Measurements from ENCODE around the gene EZH1.

EZH1 gene

DNA sequence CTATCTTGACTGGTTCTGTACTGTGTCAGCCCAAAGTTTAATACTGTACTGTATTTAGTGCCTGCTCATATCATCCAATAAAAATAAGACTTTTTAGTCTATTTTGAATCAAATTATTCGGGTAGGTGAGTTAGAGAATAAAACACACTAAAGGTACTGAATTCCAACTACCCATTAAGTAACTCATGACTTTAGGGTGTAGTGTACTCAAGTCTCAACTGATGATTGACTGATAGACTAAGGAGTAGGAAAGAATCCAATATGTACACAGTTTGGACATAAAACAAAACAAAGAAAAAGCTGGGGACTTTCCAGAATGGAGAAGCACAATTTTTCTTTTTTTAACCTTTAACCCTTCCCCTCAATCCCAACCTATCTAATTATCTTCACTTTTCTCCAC is 4.1 kb downstream of the EZH1 start:
- Histone ChIP-seq H3K27me3 (no peaks in the 10 kb centered on the region), H3K9me3 (no peaks in the 10 kb centered on the region), H3K27ac (no peak overlapping the region), H3K4me3 (no peak overlapping the region), H3K4me2 (no peak overlapping the region), H3K36me3 (peaks cover 9% of the 10 kb centered on the region; the same call in 1 of the 2 replicates), H4K20me1 (peaks cover 23% of the 10 kb centered on the region), H3K4me1 (peaks cover 40% of the 10 kb centered on the region), H3K9ac (no peak overlapping the region)
- no peak for TF ChIP-seq Cebpa-rat (IDR thresholded peaks at IDR 0.05)

DNA sequence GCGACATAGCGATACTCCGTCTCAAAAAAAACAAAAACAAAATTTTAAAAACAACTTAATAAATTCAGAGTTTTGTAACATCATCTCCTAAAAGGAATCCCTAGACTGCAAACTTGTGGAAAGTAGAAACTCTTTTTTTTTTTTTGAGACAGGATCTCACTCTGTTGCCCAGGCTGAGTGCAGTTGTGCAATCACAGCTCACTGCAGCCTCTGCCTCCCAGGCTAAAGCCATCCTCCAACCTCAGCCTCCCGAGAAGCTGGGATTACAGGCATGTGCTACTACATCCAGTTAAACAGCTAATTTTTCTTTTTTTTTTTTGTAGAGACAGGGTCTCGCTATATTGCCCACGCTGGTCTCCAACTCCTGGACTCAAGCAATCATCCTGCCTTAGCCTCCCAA is 19.7 kb downstream of the EZH1 start:
- H3K9ac ChIP-seq: no peak overlapping the region
- H3K4me2 ChIP-seq: no peak overlapping the region
- H3K4me1 ChIP-seq: no peaks in the 10 kb centered on the region
- no peaks in the 10 kb centered on the region for H4K20me1 ChIP-seq
- TF ChIP-seq Cebpa-rat (IDR thresholded peaks at IDR 0.05): no peak
- H3K4me3 ChIP-seq: no peak overlapping the region
- no peaks in the 10 kb centered on the region for H3K9me3 ChIP-seq
- peaks cover 99% of the 10 kb centered on the region for H3K36me3 ChIP-seq
- H3K27me3 ChIP-seq: no peaks in the 10 kb centered on the region
- H3K27ac ChIP-seq: no peak overlapping the region

DNA sequence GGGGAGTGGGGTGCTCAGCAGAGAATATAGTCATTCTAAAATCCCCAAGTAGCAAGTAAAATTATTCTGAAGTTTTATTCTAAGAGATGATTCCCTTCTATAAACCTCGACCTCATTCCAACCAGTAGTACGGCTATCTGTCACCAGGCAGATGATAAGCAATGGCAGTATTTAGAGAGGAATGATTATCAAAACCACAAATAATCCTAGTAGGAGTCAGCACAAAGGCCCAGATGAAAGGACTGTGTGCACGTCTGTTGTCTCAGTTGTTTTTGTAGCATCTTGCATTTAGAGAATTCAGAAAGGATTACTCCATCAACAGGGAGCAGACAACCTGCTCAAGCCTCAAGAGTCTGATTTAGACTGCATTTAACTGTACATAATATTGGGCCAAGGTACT is 21.2 kb downstream of the EZH1 start:
- no peak for TF ChIP-seq Cebpa-rat (IDR thresholded peaks at IDR 0.05)
- Histone ChIP-seq H4K20me1 (no peaks in the 10 kb centered on the region), H3K27ac (no peak overlapping the region), H3K9me3 (no peaks in the 10 kb centered on the region), H3K36me3 (peaks cover 99% of the 10 kb centered on the region), H3K4me1 (no peaks in the 10 kb centered on the region), H3K4me3 (no peak overlapping the region), H3K4me2 (no peak overlapping the region), H3K27me3 (no peaks in the 10 kb centered on the region), H3K9ac (no peak overlapping the region)

DNA sequence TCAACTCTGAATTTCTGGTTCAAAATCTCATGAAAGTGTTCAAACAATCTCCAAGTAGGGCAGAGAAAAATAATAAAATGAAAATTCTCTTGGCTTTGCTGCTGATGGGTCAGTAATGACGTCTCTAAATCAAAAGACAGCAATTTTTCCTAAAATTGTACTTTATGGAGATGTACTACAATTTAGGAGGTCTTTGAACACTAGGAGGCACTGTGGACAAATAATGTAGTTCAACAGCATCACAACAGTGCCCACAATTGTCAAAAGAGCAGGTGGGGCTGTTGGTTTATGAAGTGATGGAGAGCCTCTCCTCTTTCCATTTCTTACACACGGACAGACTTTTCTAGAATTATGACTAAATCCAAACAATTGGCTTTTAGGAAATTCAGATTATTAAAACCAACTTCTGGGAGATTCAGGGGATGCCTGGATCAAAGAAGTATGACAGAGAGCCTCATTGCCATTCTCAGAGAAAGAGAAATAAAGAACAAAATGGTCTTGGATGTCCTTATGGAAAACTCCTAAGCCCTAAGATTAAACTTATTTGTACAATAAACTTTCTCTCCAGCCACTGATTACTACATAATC is 23.8 kb downstream of the EZH1 start:
- no peak overlapping the region for H3K27ac ChIP-seq
- H3K36me3 ChIP-seq: peaks cover 99% of the 10 kb centered on the region
- no peaks in the 10 kb centered on the region for H4K20me1 ChIP-seq
- H3K4me2 ChIP-seq: no peak overlapping the region
- no peaks in the 10 kb centered on the region for H3K27me3 ChIP-seq
- H3K4me3 ChIP-seq: no peak overlapping the region
- no peaks in the 10 kb centered on the region for H3K9me3 ChIP-seq
- no peak for TF ChIP-seq Cebpa-rat (IDR thresholded peaks at IDR 0.05)
- H3K9ac ChIP-seq: no peak overlapping the region
- no peaks in the 10 kb centered on the region for H3K4me1 ChIP-seq

DNA sequence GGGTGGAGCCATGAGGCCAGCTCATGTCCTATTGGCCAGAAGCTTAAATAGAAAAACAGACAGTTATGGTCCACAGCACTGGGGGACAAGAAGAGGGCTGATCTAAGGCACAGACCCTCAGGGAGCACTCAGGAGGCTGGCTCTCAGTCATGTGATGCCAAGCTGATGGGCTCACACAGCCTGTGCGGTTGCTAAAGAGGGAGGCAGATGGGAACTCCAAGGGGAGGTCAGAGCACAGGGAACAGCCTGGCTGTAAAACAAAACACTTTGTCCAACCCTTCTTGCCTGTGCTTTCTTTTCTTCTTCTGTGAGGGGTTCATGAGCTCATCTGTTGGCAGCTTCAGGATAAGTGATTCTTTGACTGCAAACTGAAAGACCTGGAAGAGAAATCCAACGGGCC is 35.3 kb downstream of the EZH1 start:
- H3K9ac ChIP-seq: peak overlapping the region; percentile 23; the same call in 1 of the 2 replicates
- no peaks in the 10 kb centered on the region for H3K27me3 ChIP-seq
- peak overlapping the region; percentile 27; the same call in 1 of the 2 replicates for H3K4me3 ChIP-seq
- peaks cover 100% of the 10 kb centered on the region for H3K36me3 ChIP-seq
- peak overlapping the region; percentile 45; the same call in 1 of the 2 replicates for H3K27ac ChIP-seq
- H3K4me2 ChIP-seq: peak overlapping the region; percentile 64
- TF ChIP-seq Cebpa-rat (IDR thresholded peaks at IDR 0.05): no peak
- H4K20me1 ChIP-seq: no peaks in the 10 kb centered on the region
- H3K9me3 ChIP-seq: no peaks in the 10 kb centered on the region
- peaks cover 23% of the 10 kb centered on the region for H3K4me1 ChIP-seq

DNA sequence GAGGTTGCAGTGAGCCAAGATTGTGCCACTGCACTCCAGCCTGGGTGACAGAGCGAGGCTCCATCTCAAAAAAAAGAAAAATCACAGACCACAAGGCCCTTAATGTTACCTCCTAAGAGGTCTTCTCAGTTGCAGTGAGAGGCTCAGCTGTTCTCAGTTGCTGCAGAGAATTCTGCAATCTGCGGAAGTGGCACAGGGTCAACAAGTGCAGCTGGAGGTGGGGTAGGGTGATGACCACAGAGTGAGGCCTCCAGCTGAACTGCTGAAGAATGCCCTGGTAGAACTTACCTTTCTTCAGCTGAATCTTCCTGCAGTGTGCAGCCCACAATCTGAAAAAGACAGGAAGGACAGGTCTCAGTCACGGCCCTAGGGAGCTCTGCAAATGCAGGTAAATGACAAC is 36.3 kb downstream of the EZH1 start:
- no peak overlapping the region for H3K4me2 ChIP-seq
- no peaks in the 10 kb centered on the region for H3K27me3 ChIP-seq
- peaks cover 100% of the 10 kb centered on the region for H3K36me3 ChIP-seq

DNA sequence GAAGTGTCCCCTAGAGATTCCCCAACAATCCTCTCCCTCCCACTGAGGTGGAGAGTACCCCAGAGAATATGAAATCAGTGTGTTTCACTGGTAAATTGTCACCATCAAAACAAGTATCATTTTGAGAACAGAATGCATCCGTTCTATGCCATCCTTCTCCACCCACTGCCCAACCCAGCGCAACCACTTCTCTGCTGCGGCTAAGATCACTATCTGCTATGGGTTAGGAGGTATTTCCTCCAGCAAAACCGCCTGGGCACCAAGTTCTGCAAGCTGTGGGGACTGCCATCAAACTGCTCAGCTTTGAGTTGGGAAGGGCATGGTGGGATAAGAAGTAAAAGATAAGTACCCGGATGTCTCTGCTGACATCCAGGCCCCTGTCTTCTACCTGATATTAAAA is 38.1 kb downstream of the EZH1 start:
- Histone ChIP-seq H3K4me3 (no peak overlapping the region), H3K36me3 (peaks cover 100% of the 10 kb centered on the region), H3K9me3 (no peaks in the 10 kb centered on the region), H3K27ac (no peak overlapping the region), H4K20me1 (no peaks in the 10 kb centered on the region), H3K27me3 (no peaks in the 10 kb centered on the region), H3K9ac (no peak overlapping the region), H3K4me2 (no peak overlapping the region), H3K4me1 (peaks cover 23% of the 10 kb centered on the region)
- no peak for TF ChIP-seq Cebpa-rat (IDR thresholded peaks at IDR 0.05)

More for the DNA sequence above, 36.3 kb downstream of the EZH1 start:
- TF ChIP-seq Cebpa-rat (IDR thresholded peaks at IDR 0.05): no peak
- Histone ChIP-seq H3K4me3 (no peak overlapping the region), H3K27ac (no peak overlapping the region), H3K9me3 (no peaks in the 10 kb centered on the region), H3K9ac (no peak overlapping the region), H3K4me1 (peaks cover 23% of the 10 kb centered on the region), H4K20me1 (no peaks in the 10 kb centered on the region)

DNA sequence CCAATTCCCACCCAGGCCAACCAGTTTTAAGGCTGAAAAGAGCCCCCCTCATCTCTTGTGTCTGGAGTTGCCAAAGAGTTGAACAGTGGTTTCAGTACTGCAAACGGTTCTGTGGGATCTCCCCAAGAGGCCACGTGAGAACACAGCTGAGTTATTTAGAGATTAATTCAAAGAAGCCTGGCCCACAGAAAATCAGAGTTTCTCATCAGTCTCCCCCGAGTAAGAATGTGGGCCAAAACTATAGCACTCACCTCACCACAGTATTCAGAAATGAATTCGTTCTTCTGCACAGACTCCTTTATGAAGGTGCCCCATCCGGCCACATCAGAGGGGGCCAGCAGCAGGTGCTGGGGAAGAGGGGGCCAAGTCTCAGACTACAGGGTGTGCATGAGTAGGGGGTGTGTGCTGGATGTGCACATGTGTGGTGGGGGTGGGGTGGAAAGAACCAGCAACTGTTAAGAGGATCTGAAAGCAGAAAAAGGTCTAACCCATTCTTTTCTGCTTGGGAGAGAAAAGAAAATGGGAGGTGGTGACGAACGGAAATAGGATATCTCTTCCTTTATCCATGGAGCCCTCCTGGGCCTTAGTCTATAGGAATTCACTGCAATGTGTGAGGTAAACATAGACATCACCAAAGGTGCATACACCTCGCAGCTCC is 39.9 kb downstream of the EZH1 start:
- Histone ChIP-seq H3K27me3 (no peaks in the 10 kb centered on the region), H3K9ac (no peak overlapping the region), H3K9me3 (no peaks in the 10 kb centered on the region), H3K4me1 (peaks cover 14% of the 10 kb centered on the region), H3K4me2 (no peak overlapping the region), H3K27ac (no peak overlapping the region), H4K20me1 (no peaks in the 10 kb centered on the region), H3K36me3 (peaks cover 100% of the 10 kb centered on the region), H3K4me3 (no peak overlapping the region)
- no peak for TF ChIP-seq Cebpa-rat (IDR thresholded peaks at IDR 0.05)

DNA sequence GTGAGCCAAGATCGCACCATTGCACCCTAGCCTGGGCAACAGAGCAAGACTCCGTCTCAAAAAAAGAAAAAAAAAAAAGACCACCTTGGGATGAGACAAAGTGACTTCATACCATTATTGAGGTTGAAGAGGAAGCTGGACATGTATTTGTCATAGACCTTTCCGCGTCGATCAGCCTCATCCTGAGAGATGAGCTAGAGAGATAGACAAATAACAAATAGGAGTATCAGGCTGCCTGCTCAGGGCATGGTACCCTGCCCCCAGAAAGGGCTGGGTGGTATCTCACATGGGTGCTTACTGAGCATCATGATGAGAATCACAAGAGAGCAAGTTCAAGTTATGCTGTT is 40.4 kb downstream of the EZH1 start:
- H3K36me3 ChIP-seq: peaks cover 99% of the 10 kb centered on the region
- no peak for TF ChIP-seq Cebpa-rat (IDR thresholded peaks at IDR 0.05)
- peaks cover 9% of the 10 kb centered on the region for H3K4me1 ChIP-seq
- no peaks in the 10 kb centered on the region for H3K9me3 ChIP-seq
- H3K4me2 ChIP-seq: no peak overlapping the region
- H4K20me1 ChIP-seq: no peaks in the 10 kb centered on the region
- no peaks in the 10 kb centered on the region for H3K27me3 ChIP-seq
- no peak overlapping the region for H3K9ac ChIP-seq
- no peak overlapping the region for H3K4me3 ChIP-seq
- H3K27ac ChIP-seq: no peak overlapping the region

DNA sequence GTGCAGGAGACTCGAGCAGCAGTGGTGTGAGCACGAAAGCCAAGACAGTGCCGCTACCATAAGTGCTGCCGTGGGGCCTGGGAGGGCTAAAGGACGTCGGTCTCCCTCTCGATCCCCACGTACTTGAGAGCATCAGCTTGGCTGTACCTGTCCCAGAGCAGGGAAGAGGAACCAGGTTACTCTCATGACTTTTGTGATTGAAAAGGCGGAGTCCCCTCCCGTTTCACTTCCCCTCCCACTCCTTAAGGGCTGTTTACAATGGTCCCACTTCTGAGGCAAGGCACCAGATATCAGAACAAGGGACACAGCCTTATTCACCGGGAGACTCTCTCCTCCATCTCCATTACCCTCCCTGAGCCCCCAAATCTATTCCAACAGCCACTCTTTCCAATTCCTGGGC is 42.4 kb downstream of the EZH1 start:
- Histone ChIP-seq H3K4me3 (no peak overlapping the region), H4K20me1 (no peaks in the 10 kb centered on the region), H3K4me1 (no peaks in the 10 kb centered on the region), H3K9me3 (no peaks in the 10 kb centered on the region), H3K36me3 (peaks cover 97% of the 10 kb centered on the region), H3K9ac (no peak overlapping the region), H3K27ac (no peak overlapping the region), H3K4me2 (no peak overlapping the region), H3K27me3 (no peaks in the 10 kb centered on the region)
- no peak for TF ChIP-seq Cebpa-rat (IDR thresholded peaks at IDR 0.05)

Measured in BLaER1 (cell line).